H1 (cell line): ENCODE results near the gene DLL1. TPM values are rescaled to one million over a fixed set of nuclear protein-coding genes. Genes with fewer than 3 reads are reported as not detected.

Experiments used
- CTCF ChIA-PET: fragments of 300-600 bp; sonication (Branson Sonifier 250); formaldehyde crosslinking; loops from one replicate; lab custom pipeline; 2021; ENCODE audit not compliant: partially characterized antibody; lab: Charles Lee
- POLR2A ChIA-PET: fragments of 300-600 bp; sonication (Branson Sonifier 250); formaldehyde crosslinking; loops from one replicate; lab custom pipeline; 2021; ENCODE audit warnings: inconsistent platforms; ENCODE audit not compliant: partially characterized antibody; lab: Charles Lee
- DNase-seq, 2 experiments: peaks; one replicate each; pipeline versions ENCODE4 v3.0.0 to v3.0.0-alpha.2; 2010 to 2022; ENCODE audit warnings: low spot score in 2 of 2, low read depth in 1 of 2, mixed read lengths in 1 of 2
- FAIRE-seq: peaks from 2 replicates; lab custom pipeline; 2011; peaks lifted over from hg19 to GRCh38; lab: Jason Lieb, UNC
- H2AFZ ChIP-seq: 2 replicates; pipeline ENCODE4 v1.8.1; 2012; ENCODE audit warnings: low read length, inconsistent platforms
- H2AK5ac ChIP-seq: 2 replicates; pipeline ENCODE4 v1.6.1; 2013; ENCODE audit warnings: low read depth, low read length
- H2BK120ac ChIP-seq: replicated peaks from 2 replicates; pipeline ENCODE3; 2013; ENCODE audit warnings: low read depth, low read length, inconsistent platforms
- H2BK12ac ChIP-seq: 2 replicates; pipeline ENCODE4 v1.6.1; 2013; ENCODE audit warnings: low read depth, low read length
- H2BK15ac ChIP-seq: 2 replicates; pipeline ENCODE4 v1.6.1; 2013; ENCODE audit warnings: low read length
- H2BK20ac ChIP-seq: 2 replicates; pipeline ENCODE4 v1.6.1; 2013; ENCODE audit warnings: low read length
- H2BK5ac ChIP-seq: 2 replicates; pipeline ENCODE4 v1.6.1; 2013; ENCODE audit warnings: low read depth, low read length
- H3K14ac ChIP-seq: 2 replicates; pipeline ENCODE4 v1.6.1; 2013; ENCODE audit warnings: inconsistent platforms; ENCODE audit not compliant: insufficient read length
- H3K18ac ChIP-seq: 2 replicates; pipeline ENCODE4 v1.6.1; 2013; ENCODE audit warnings: low read length; ENCODE audit errors: extremely low read depth
- H3K23ac ChIP-seq: 2 replicates; pipeline ENCODE4 v1.6.1; 2013; ENCODE audit warnings: inconsistent platforms; ENCODE audit not compliant: insufficient read length
- H3K23me2 ChIP-seq: 2 replicates; pipeline ENCODE4 v1.6.1; 2013; ENCODE audit warnings: low read depth, low read length
- H3K27ac ChIP-seq: 2 replicates; pipeline ENCODE4 v1.6.1; 2011; ENCODE audit warnings: low read depth, low read length, inconsistent platforms
- H3K27me3 ChIP-seq, 4 experiments: replicated peaks in 1 of 4; 1 replicate in 1 of 4; 2 replicates in 3 of 4; pipeline versions ENCODE4 v1.6.1 to v1.8.1; 2011 to 2013; ENCODE audit warnings: low read length in 3 of 4, mild to moderate bottlenecking in 3 of 4, inconsistent platforms in 2 of 4, mixed read lengths in 2 of 4, moderate library complexity in 1 of 4; ENCODE audit not compliant: control insufficient read depth in 3 of 4, insufficient read depth in 3 of 4; ENCODE audit errors: extremely low read depth in 1 of 4
- H3K36me3 ChIP-seq, 4 experiments: 2 replicates each; pipeline versions ENCODE4 v1.6.1 to v1.8.1; 2011 to 2013; ENCODE audit warnings: mild to moderate bottlenecking in 4 of 4, low read length in 3 of 4, moderate library complexity in 2 of 4, control low read depth in 1 of 4, inconsistent platforms in 1 of 4; ENCODE audit not compliant: insufficient read depth in 4 of 4, control insufficient read depth in 2 of 4
- H3K4ac ChIP-seq: replicated peaks from 2 replicates; pipeline ENCODE3; 2013; ENCODE audit warnings: low read length, low read depth, mixed read lengths, inconsistent platforms; ENCODE audit not compliant: insufficient read length
- H3K4me1 ChIP-seq, 4 experiments: replicated peaks in 1 of 4; 1 replicate in 1 of 4; 2 replicates in 3 of 4; pipeline versions ENCODE4 v1.6.1 to v1.8.1; 2011 to 2013; ENCODE audit warnings: low read length in 3 of 4, inconsistent platforms in 2 of 4, mixed read lengths in 1 of 4; ENCODE audit not compliant: insufficient read depth in 4 of 4, control insufficient read depth in 3 of 4
- H3K4me2 ChIP-seq, 2 experiments: 2 replicates each; pipeline versions ENCODE4 v1.6.1 to v1.8.1; 2011 to 2013; ENCODE audit warnings: low read depth in 2 of 2, low read length in 2 of 2, control low read depth in 1 of 2, inconsistent platforms in 1 of 2, mild to moderate bottlenecking in 1 of 2; ENCODE audit not compliant: insufficient read depth in 1 of 2
- H3K4me3 ChIP-seq, 4 experiments: fragments of 200-600, 300-600 bp in 1 of 4; sonication (generic), shearing (Covaris generic), sonication (Bioruptor Twin) in 1 of 4; 2 replicates each; pipeline versions ENCODE4 v1.5.1 to v1.8.1; 2011 to 2016; ENCODE audit warnings: low read length in 4 of 4, low read depth in 3 of 4, control low read depth in 2 of 4, inconsistent platforms in 2 of 4, mild to moderate bottlenecking in 2 of 4, mixed read lengths in 1 of 4, moderate library complexity in 1 of 4; ENCODE audit not compliant: insufficient read depth in 2 of 4; ENCODE audit errors: extremely low read depth in 1 of 4
- H3K56ac ChIP-seq: replicated peaks from 2 replicates; pipeline ENCODE3; 2013; ENCODE audit warnings: low read depth, mild to moderate bottlenecking, mixed read lengths, low read length, inconsistent platforms; ENCODE audit not compliant: insufficient read length
- H3K79me1 ChIP-seq: 2 replicates; pipeline ENCODE4 v1.6.1; 2013; ENCODE audit warnings: low read depth, low read length, control low read depth
- H3K79me2 ChIP-seq, 2 experiments: 2 replicates each; pipeline versions ENCODE4 v1.6.1 to v1.8.1; 2012 to 2013; ENCODE audit warnings: low read length in 2 of 2, mild to moderate bottlenecking in 2 of 2, inconsistent platforms in 1 of 2; ENCODE audit not compliant: insufficient read depth in 2 of 2, control insufficient read depth in 1 of 2
- H3K9ac ChIP-seq, 4 experiments: replicated peaks in 1 of 4; 1 replicate in 1 of 4; 2 replicates in 3 of 4; pipeline versions ENCODE4 v1.6.1 to v1.8.1; 2011 to 2013; ENCODE audit warnings: low read depth in 3 of 4, low read length in 3 of 4, control low read depth in 2 of 4, mild to moderate bottlenecking in 2 of 4, moderate library complexity in 2 of 4, inconsistent platforms in 1 of 4; ENCODE audit errors: extremely low read depth in 1 of 4
- H3K9me3 ChIP-seq, 2 experiments: 2 replicates each; pipeline versions ENCODE4 v1.6.1 to v1.8.1; 2012 to 2013; ENCODE audit warnings: mild to moderate bottlenecking in 2 of 2, moderate library complexity in 2 of 2, control low read depth in 1 of 2, inconsistent platforms in 1 of 2, low read depth in 1 of 2, low read length in 1 of 2, mixed read lengths in 1 of 2; ENCODE audit not compliant: insufficient read depth in 2 of 2
- H4K20me1 ChIP-seq, 2 experiments: replicated peaks in 1 of 2; 2 replicates each; pipeline versions ENCODE3 to v1.8.1; 2011 to 2013; ENCODE audit warnings: inconsistent platforms in 2 of 2, low read length in 2 of 2, mild to moderate bottlenecking in 1 of 2; ENCODE audit not compliant: insufficient read depth in 2 of 2, control insufficient read depth in 1 of 2
- H4K5ac ChIP-seq: 2 replicates; pipeline ENCODE4 v1.6.1; 2013; ENCODE audit warnings: low read length, low read depth, mixed read lengths, inconsistent platforms; ENCODE audit not compliant: insufficient read length
- H4K8ac ChIP-seq: 2 replicates; pipeline ENCODE4 v1.8.0; 2013; ENCODE audit warnings: mild to moderate bottlenecking, moderate library complexity, low read length, inconsistent platforms; ENCODE audit not compliant: insufficient read depth; ENCODE audit errors: extremely low read depth
- H4K91ac ChIP-seq: replicated peaks from 2 replicates; pipeline ENCODE3; 2013; ENCODE audit warnings: low read length, mixed read lengths, inconsistent platforms; ENCODE audit not compliant: insufficient read length
- ATF2 ChIP-seq: IDR thresholded peaks from 2 replicates; pipeline ENCODE4 v1.6.1; 2012; ENCODE audit warnings: low read length, inconsistent platforms
- CBX5 ChIP-seq: fragments of 300-800, 300-1000 bp; sonication (generic); IDR thresholded peaks from 2 replicates; pipeline ENCODE4 v1.7.1; 2016; ENCODE audit warnings: antibody characterized with exemption, low read length, low read depth
- CTBP2 ChIP-seq: IDR thresholded peaks from 2 replicates; pipeline ENCODE4 v1.7.0; 2011; ENCODE audit warnings: borderline replicate concordance, mild to moderate bottlenecking, moderate library complexity, mixed read lengths, low read length; ENCODE audit not compliant: insufficient read depth, insufficient read length
- GABPA ChIP-seq: IDR thresholded peaks from 2 replicates; pipeline ENCODE4 v1.6.1; 2011; ENCODE audit warnings: mild to moderate bottlenecking, low read length, moderate library complexity, borderline replicate concordance; ENCODE audit not compliant: insufficient read depth
- POLR2AphosphoS5 ChIP-seq: IDR thresholded peaks from 2 replicates; pipeline ENCODE4 v1.6.1; 2011; ENCODE audit warnings: low read depth, low read length
- RBBP5 ChIP-seq: IDR thresholded peaks from 2 replicates; pipeline ENCODE4 v1.7.1; 2012; ENCODE audit warnings: low read depth, mild to moderate bottlenecking, inconsistent platforms, low read length, moderate library complexity, borderline replicate concordance
- SAP30 ChIP-seq: fragments of 300-600 bp; sonication (generic); IDR thresholded peaks from 2 replicates; pipeline ENCODE4 v1.7.1; 2012; ENCODE audit warnings: low read length, moderate library complexity, mild to moderate bottlenecking, inconsistent platforms; ENCODE audit not compliant: insufficient read depth, insufficient replicate concordance
- YY1 ChIP-seq: IDR thresholded peaks from 2 replicates; pipeline ENCODE4 v1.6.1; 2011; ENCODE audit warnings: low read depth, mild to moderate bottlenecking, low read length
- WGBS, 2 experiments: shearing (Covaris generic) in 1 of 2; methylation state at CpG; one replicate each; pipeline versions ENCODE4 v1.1.6 to v1.1.7; 2013 to 2015; ENCODE audit warnings: low lambda C conversion rate in 2 of 2, mixed read lengths in 2 of 2, inconsistent platforms in 1 of 2, low coverage in 1 of 2, missing lambda C conversion rate in 1 of 2; ENCODE audit not compliant: insufficient replicate concordance in 2 of 2, insufficient coverage in 1 of 2, insufficient read length in 1 of 2; ENCODE audit errors: extremely low coverage in 1 of 2, missing lambda C conversion rate in 1 of 2; 5-methylcytosine and 5-hydroxymethylcytosine counted together
- polyA plus RNA-seq, 7 experiments: library from polyadenylated mRNA; depleted of rRNA in 3 of 7; stranded (reverse) in 5 of 7; unstranded in 2 of 7; fragments of >200 nt in 5 of 7; fragments of 200-250 nt in 2 of 7; gene quantifications; 1 replicate in 5 of 7; 2 replicates in 1 of 7; 4 replicates in 1 of 7; pipeline versions ENCODE4 v1.2.1 to v1.2.3, GENCODE V29; 2011 to 2013; ENCODE audit warnings: missing spikeins in 2 of 7, mixed read lengths in 2 of 7
- total RNA-seq: library from RNA; stranded (reverse); fragmentation: NEBNext Ultra II Directional; extraction: Animal tissue kit (Norgen Biotek cat#: 25700); gene quantifications from 2 replicates; pipeline ENCODE4 v1.2.1, GENCODE V29; 2021

DLL1 gene
- total and polyA plus RNA-seq, 2 of the 8 experiments (the other 6 are each of a cell fraction or from before 2014, with no cell fraction given), result 1.7 to 3.8 TPM

DNA sequence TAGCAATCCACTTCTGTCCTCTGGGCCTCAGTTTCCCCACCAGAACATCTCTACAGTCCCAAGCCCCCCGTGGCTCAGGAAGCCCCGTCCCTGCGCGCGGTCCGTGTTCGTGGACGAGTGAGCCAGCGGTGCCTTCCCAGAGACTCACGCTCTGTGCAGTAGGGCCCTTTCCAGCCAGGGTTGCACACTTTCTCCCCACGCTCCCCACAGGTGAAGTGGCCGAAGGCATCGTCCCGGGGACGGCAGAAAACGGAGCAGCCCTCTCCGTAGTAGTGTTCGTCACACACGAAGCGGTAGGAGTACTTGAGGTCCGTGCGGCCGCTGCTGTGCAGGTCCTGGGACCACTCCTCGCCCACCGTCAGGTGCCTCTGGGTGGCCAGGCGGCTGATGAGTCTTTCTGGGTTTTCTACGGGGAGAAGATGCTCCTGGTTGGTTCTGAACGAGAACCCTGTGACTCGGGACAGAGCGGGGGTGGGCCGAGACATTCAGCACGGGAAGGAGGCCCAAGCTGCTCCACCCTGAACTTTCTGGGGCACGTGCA, 2.7 kb downstream of the DLL1 start:
- no peak overlapping the region for H3K27ac ChIP-seq
- H3K18ac ChIP-seq, result no peak overlapping the region
- ChIA-PET CTCF (interaction anchor here (1.1 to 1.2 kb wide), 2 partner anchors 16 to 123 kb away, joined by 3 read pairs; no protein-coding TSS in a partner anchor), POLR2A (interaction anchor here (1.1 to 2.3 kb wide), 2 partner anchors 11 to 16 kb away, joined by 3 to 9 read pairs; no protein-coding TSS in a partner anchor)
- 63% methylated on average over 32 of the region's 33 CpGs; no CpG with 5 or more reads in 1 of the 2 experiments for WGBS, 2 experiments
- H3K4me3 ChIP-seq, result peak overlapping the region in 1 of 4 experiments; percentile 71; a peak in 1 of 8 replicates
- no peaks in the 10 kb centered on the region for H3K79me1 ChIP-seq
- no peak overlapping the region for H2BK5ac ChIP-seq
- peaks cover 13 to 14% of the 10 kb centered on the region in 2 experiments for H4K20me1 ChIP-seq
- H2AK5ac ChIP-seq, result no peak overlapping the region
- no peak overlapping the region for H3K4ac ChIP-seq
- H3K9ac ChIP-seq, result no peak overlapping the region
- peak overlapping the region; percentile 95 for H2BK15ac ChIP-seq
- H3K23me2 ChIP-seq, result peaks cover 23% of the 10 kb centered on the region; the same call in 1 of the 2 replicates
- no peak overlapping the region for H3K56ac ChIP-seq
- no peak overlapping the region for H4K91ac ChIP-seq
- FAIRE-seq, result no peak
- H2BK20ac ChIP-seq, result no peak overlapping the region
- H2BK12ac ChIP-seq, result no peak overlapping the region
- H4K5ac ChIP-seq, result no peak overlapping the region
- DNase-seq, result no peak
- peak overlapping the region; percentile 86 to 94 for H3K4me2 ChIP-seq
- no peaks in the 10 kb centered on the region for H3K79me2 ChIP-seq
- peaks cover 13 to 41% (median 23%) of the 10 kb centered on the region in 4 experiments for H3K4me1 ChIP-seq
- no peak overlapping the region for H2BK120ac ChIP-seq
- H3K27me3 ChIP-seq, result peaks cover 36 to 75% (median 67%) of the 10 kb centered on the region in 4 experiments
- H3K9me3 ChIP-seq, result no peaks in the 10 kb centered on the region
- peaks cover 2 to 28% (median 10%) of the 10 kb centered on the region in 4 experiments; a peak in 4 of 8 replicates for H3K36me3 ChIP-seq
- no peak overlapping the region for H2AFZ ChIP-seq
- H3K14ac ChIP-seq, result no peak overlapping the region
- H4K8ac ChIP-seq, result no peak overlapping the region
- H3K23ac ChIP-seq, result no peak overlapping the region
- no peak for TF ChIP-seq CBX5
- no peak for TF ChIP-seq ATF2
- TF ChIP-seq GABPA, result no peak
- TF ChIP-seq YY1, result no peak
- no peak for TF ChIP-seq CTBP2
- no peak for TF ChIP-seq POLR2AphosphoS5
- TF ChIP-seq SAP30, result no peak
- TF ChIP-seq RBBP5, result no peak
